Measurements from ENCODE around the gene BTNL8. TPM values are rescaled to one million over a fixed set of nuclear protein-coding genes. Genes with fewer than 3 reads are reported as not detected.

BTNL8 gene
- total RNA-seq (not detected), total RNA-seq (0 to 0.19 (median 0) reads per million in 172 experiments)
- polyA plus RNA-seq (2013, experiment 1 of 2): not detected
- polyA plus RNA-seq (2013, experiment 2 of 2): 0.07 TPM

- Histone ChIP-seq H3K27ac (ENCODE audit: low read depth in 1 of 2, low read length in 2 of 2) (no peak within 1 kb of the TSS), H3K9me3 (ENCODE audit: control insufficient read depth in 1 of 2, insufficient read depth in 1 of 2, low read length in 2 of 2) (peaks cover 0 to 4% of the 10 kb centered on the region in 2 experiments), H3K4me3 (ENCODE audit: low read length) (no peak within 1 kb of the TSS), H3K27me3 (ENCODE audit: control insufficient read depth in 1 of 2, insufficient read depth in 2 of 2, low read length in 2 of 2) (no peaks in the 10 kb centered on the region), H3K36me3 (ENCODE audit: insufficient read depth, low read length) (no peaks in the 10 kb centered on the region), H3K4me1 (ENCODE audit: insufficient read depth, low read length) (no peaks in the 10 kb centered on the region)
- no peaks in the 10 kb centered on the region for H3K36me3 Mint-ChIP-seq (ENCODE audit: low read depth)
- peaks cover 11% of the 10 kb centered on the region for H3K9me3 Mint-ChIP-seq
- ATAC-seq (ENCODE audit: poor library complexity) (no peak), DNase-seq (no peak)
- H3K27me3 Mint-ChIP-seq: no peaks in the 10 kb centered on the region
- intact Hi-C loops (cut with DNase I, micrococcal nuclease): no loop called here
- H3K4me1 Mint-ChIP-seq (ENCODE audit: low read depth): no peaks in the 10 kb centered on the region
- ChIA-PET CTCF (no interaction called here), POLR2A (no interaction called here)
- no peak within 1 kb of the TSS for H3K4me3 Mint-ChIP-seq
- no peak for TF ChIP-seq CTCF (IDR thresholded peaks at IDR 0.05)
- H3K27ac Mint-ChIP-seq: no peak within 1 kb of the TSS
Measured at GRCh38 chr5:180898621-180899246, at the start of gene BTNL8. Gene BTNL8, plus strand, starts transcription at chr5:180899159. Its CDS starts 152 bp downstream, at chr5:180899311.

- peaks cover 92% of the 10 kb centered on the region for H3K36me3 Mint-ChIP-seq (ENCODE audit: low read depth)
Measured at GRCh38 chr5:180849827-180850226, 49.1 kb upstream of the BTNL8 start.

GRCh38 chr5:180850434-180851078, 48.4 kb upstream of the BTNL8 start:
- POLR2A ChIA-PET: interaction anchor here (0.8 to 1.7 kb wide), 3 partner anchors 11 to 20 kb away, joined by 3 to 6 read pairs (median 4); no protein-coding TSS in a partner anchor
- no peak for TF ChIP-seq CTCF (IDR thresholded peaks at IDR 0.05)

More at GRCh38 chr5:180849827-180850226, 49.1 kb upstream of the BTNL8 start:
- POLR2A ChIA-PET: interaction anchor here (0.6 to 1.7 kb wide), 3 partner anchors 18 to 25 kb away, joined by 3 to 6 read pairs (median 4); no protein-coding TSS in a partner anchor
- Histone ChIP-seq H3K27me3 (ENCODE audit: control insufficient read depth in 1 of 2, insufficient read depth in 2 of 2, low read length in 2 of 2) (no peaks in the 10 kb centered on the region), H3K27ac (ENCODE audit: low read depth in 1 of 2, low read length in 2 of 2) (no peak overlapping the region), H3K36me3 (ENCODE audit: insufficient read depth, low read length) (peaks cover 37% of the 10 kb centered on the region), H3K4me3 (ENCODE audit: low read length) (no peak overlapping the region), H3K9me3 (ENCODE audit: control insufficient read depth in 1 of 2, insufficient read depth in 1 of 2, low read length in 2 of 2) (peaks cover 8 to 19% of the 10 kb centered on the region in 2 experiments), H3K4me1 (ENCODE audit: insufficient read depth, low read length) (no peaks in the 10 kb centered on the region)
- no peak overlapping the region for H3K4me3 Mint-ChIP-seq
- no peaks in the 10 kb centered on the region for H3K27me3 Mint-ChIP-seq
- peaks cover 8% of the 10 kb centered on the region for H3K4me1 Mint-ChIP-seq (ENCODE audit: low read depth)
- no peak for TF ChIP-seq CTCF (IDR thresholded peaks at IDR 0.05)
- no peak for DNase-seq
- intact Hi-C loops (cut with DNase I, micrococcal nuclease): no loop called here
- no peak overlapping the region for H3K27ac Mint-ChIP-seq
- H3K9me3 Mint-ChIP-seq: peaks cover 6% of the 10 kb centered on the region
- CTCF ChIA-PET: no interaction called here
- no peak for ATAC-seq (ENCODE audit: poor library complexity)

More at GRCh38 chr5:180850434-180851078, 48.4 kb upstream of the BTNL8 start:
- ATAC-seq (ENCODE audit: poor library complexity) (no peak), DNase-seq (no peak)
- Mint-ChIP-seq H3K4me3 (no peak overlapping the region), H3K27me3 (no peaks in the 10 kb centered on the region), H3K4me1 (ENCODE audit: low read depth) (peaks cover 11% of the 10 kb centered on the region), H3K9me3 (peaks cover 6% of the 10 kb centered on the region), H3K36me3 (ENCODE audit: low read depth) (peaks cover 98% of the 10 kb centered on the region), H3K27ac (no peak overlapping the region)
- CTCF ChIA-PET: no interaction called here
- Histone ChIP-seq H3K36me3 (ENCODE audit: insufficient read depth, low read length) (peaks cover 41% of the 10 kb centered on the region), H3K4me3 (ENCODE audit: low read length) (no peak overlapping the region), H3K9me3 (ENCODE audit: control insufficient read depth in 1 of 2, insufficient read depth in 1 of 2, low read length in 2 of 2) (peaks cover 8 to 19% of the 10 kb centered on the region in 2 experiments), H3K4me1 (ENCODE audit: insufficient read depth, low read length) (no peaks in the 10 kb centered on the region), H3K27ac (ENCODE audit: low read depth in 1 of 2, low read length in 2 of 2) (no peak overlapping the region), H3K27me3 (ENCODE audit: control insufficient read depth in 1 of 2, insufficient read depth in 2 of 2, low read length in 2 of 2) (no peaks in the 10 kb centered on the region)
- intact Hi-C loops (cut with DNase I, micrococcal nuclease): no loop called here
